Posterior vena cava (tissue), 2 donors: Measurements from ENCODE around the gene ZMYND11. TPM values are rescaled to one million over a fixed set of nuclear protein-coding genes. Genes with fewer than 3 reads are reported as not detected.

Experiments
- DNase-seq: peaks from one replicate; pipeline ENCODE4 v3.0.0-alpha.2; 2020; ENCODE audit warnings: low spot score
- intact Hi-C, 2 donors: fragments of 100-400 bp; cut with DNase I; formaldehyde crosslinking; loops; one replicate each; pipeline versions ENCODE4 v1.14.1 to v1.14.2; 2022 to 2023
- total RNA-seq, 2 donors: library from RNA; stranded (reverse); fragmentation: NEBNext Ultra II Directional; extraction: Animal tissue kit (Norgen Biotek cat#: 25700); gene quantifications; one replicate each; pipeline ENCODE4 v1.2.1, GENCODE V29; 2021
- donor health status: DM: yes; HTN: yes; CAD: no.
- donor health status: DM: yes; HTN: yes; CAD: no.

ZMYND11 gene
- total RNA-seq, 2 donors from 2014 or later, result 87.1 to 104 TPM

- DNase-seq, result no peak
- intact Hi-C loops, result no loop called here
These were observed 136.5 kb downstream of the ZMYND11 start for GRCh38 chr10:271722-272121.

- intact Hi-C loops, result no loop called here
- no peak for DNase-seq
These were observed 137.8 kb downstream of the ZMYND11 start for GRCh38 chr10:273088-273487.

DNA sequence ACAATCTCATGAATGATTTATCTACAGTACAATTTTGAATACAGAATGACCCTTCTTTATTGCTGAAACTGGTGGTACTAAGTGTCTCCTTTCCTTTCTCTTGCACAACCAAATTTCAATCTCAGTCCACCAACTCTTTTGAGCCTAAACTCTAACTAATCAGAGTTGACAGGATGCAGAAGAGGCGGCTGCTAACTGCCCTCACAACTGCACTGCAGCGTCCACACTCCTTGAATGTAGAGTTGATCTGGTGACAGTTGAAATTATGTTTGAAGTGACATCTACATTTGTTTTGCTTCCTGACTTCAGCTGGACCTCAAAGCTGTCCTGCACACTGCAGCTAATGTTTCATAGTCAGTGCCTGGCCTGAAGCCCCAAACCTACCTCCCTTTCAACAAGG is 139.6 kb downstream of the ZMYND11 start:
- intact Hi-C loops, result no loop called here
- no peak for DNase-seq

DNA sequence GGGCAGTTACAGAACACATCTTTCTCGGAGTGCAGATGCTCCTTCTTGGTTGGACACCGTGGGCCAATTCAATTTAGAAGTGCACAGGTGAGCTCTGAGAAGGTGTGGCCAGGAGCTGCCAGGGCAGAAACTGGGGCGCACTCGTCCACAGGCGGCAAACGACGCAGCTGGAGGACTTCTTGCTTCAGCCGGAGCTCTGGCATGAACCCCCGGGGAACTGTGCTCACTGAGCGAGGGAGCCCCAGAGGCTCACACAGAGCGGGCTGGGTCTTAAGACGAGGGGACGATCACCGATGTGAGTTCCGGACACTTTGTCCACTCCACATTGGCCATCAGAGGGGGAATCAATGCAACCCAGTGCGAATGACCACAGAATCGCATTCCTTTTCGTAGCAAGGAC is 140.4 kb downstream of the ZMYND11 start:
- intact Hi-C loops, result no loop called here

DNA sequence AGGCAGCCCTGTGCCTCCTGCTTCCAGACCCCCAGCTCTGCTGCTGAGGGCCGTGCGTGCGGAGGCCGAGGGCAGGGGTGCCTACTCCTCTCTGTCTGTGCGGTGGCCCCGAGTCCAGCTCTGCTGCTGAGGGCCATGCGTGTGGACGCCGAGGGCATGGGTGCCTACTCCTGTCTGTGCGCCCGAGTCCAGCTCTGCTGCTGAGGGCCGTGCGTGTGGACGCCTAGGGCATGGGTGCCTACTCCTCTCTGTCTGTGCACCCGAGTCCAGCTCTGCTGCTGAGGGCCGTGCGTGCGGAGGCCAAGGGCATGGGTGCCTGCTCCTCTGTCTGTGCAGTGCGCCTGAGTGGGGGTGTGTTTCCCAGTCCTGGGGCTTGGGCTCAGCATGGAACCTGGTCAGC is 142.7 kb downstream of the ZMYND11 start:
- intact Hi-C loops, result no loop called here
- DNase-seq, result no peak

More for the DNA sequence above, 140.4 kb downstream of the ZMYND11 start:
- DNase-seq, result no peak

DNA sequence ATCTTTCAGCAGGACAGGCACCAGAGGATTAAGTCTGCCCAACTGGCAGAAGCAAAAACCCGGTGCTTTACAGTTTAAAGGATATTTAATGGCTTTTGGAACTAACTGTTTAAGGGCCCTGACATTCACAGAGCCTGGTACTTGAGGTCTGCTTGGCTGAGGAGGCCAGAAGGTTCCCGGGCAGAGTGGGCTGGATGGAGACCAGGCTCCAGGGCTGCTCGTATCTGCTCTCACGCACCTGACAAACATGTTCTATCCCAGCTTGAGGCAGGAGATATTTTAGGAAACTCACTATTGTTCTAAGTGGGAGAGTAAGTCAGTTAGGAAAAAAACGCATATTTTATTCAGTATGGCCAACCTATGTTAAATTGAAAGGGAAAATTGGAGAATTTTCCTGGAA is 143.5 kb downstream of the ZMYND11 start:
- DNase-seq, result no peak
- intact Hi-C loops, result no loop called here

GRCh38 chr10:279232-279631 is 144.0 kb downstream of the ZMYND11 start:
- intact Hi-C loops, result no loop called here
- no peak for DNase-seq

- DNase-seq, result no peak
- intact Hi-C loops, result loop anchor here in 1 of 2 donors (5.0 kb wide), 1 partner anchor 73 kb away; no protein-coding TSS in a partner anchor
These were observed 144.4 kb downstream of the ZMYND11 start for GRCh38 chr10:279655-280054.

GRCh38 chr10:282294-283139 is 147.3 kb downstream of the ZMYND11 start:
- no peak for DNase-seq
- intact Hi-C loops, result loop anchor here in 1 of 2 donors (5.0 kb wide), 1 partner anchor 70 kb away; no protein-coding TSS in a partner anchor

- DNase-seq, result no peak
- intact Hi-C loops, result loop anchor here in 1 of 2 donors (5.0 kb wide), 1 partner anchor 69 kb away; no protein-coding TSS in a partner anchor
These were observed 147.9 kb downstream of the ZMYND11 start for GRCh38 chr10:283140-283479.

DNA sequence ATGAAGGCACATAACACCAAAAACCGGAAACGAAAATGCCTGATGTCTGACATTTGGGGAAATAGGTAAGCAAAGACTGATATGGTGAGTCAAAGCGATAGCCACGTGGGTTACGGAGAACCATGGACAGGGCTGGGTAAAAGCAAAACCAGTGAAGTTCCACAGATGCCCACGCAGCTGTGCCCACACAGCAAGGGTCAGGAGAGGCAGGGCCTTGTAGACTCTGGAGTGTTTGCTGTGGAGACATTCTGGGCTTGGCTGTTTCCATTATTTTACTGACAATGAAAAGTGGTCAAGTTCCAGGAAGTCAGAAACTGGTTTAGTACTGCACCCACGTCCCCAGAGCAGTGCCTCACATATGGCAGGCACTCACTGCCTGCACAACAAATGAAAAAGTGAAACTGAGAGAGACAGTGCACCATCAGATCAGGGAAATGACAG is 148.7 kb downstream of the ZMYND11 start:
- intact Hi-C loops, result loop anchor here in 1 of 2 donors (5.0 kb wide), 1 partner anchor 68 kb away; no protein-coding TSS in a partner anchor

GRCh38 chr10:285216-285615 is 150.0 kb downstream of the ZMYND11 start:
- intact Hi-C loops, result no loop called here
- DNase-seq, result no peak

More for the DNA sequence above, 148.7 kb downstream of the ZMYND11 start:
- no peak for DNase-seq

GRCh38 chr10:287026-287709 is 151.9 kb downstream of the ZMYND11 start:
- intact Hi-C loops, result no loop called here
- no peak for DNase-seq

DNA sequence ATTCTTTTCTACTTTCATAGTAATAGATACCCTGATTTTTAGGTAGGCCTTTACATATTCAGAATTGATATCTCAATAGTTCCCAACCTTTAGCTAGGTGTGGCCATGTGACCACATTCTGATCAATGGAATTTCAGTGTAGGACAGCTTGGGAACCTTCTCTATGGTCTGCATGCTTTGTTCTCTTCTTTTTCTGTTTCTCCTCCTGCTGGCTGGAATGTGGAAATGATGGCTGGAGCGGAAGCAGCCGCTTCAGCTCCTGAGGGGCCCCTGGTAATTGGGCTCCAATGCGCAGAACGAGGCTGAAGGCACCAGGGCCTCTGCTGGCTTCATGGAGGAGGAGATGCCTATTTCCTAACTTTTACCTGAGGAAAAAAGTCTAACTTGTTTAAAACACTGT is 152.6 kb downstream of the ZMYND11 start:
- no peak for DNase-seq
- intact Hi-C loops, result no loop called here

GRCh38 chr10:288316-289200 is 153.3 kb downstream of the ZMYND11 start:
- intact Hi-C loops, result no loop called here
- DNase-seq, result no peak

DNA sequence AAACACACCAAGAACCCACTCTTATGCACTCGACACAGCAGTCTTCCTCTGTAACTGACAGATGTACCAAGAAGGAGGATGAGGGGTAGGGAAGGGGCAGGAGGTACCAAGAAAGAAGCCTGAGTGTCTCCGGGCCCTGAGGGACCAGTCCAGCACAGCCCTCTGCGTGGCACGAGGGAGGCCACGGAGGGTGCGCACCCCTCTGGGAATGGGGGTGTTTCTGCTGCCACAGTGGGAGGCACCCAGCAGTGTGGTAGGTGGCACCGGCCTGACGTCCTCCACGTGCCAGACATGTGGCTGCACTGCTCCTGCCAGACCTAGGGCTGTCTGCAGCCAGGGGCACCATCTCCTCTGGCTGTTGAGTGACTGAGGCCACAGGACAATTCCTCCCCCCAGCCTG is 154.3 kb downstream of the ZMYND11 start:
- intact Hi-C loops, result no loop called here

GRCh38 chr10:290026-290725 is 154.9 kb downstream of the ZMYND11 start:
- DNase-seq, result no peak
- intact Hi-C loops, result no loop called here

More for the DNA sequence above, 154.3 kb downstream of the ZMYND11 start:
- no peak for DNase-seq

- intact Hi-C loops, result no loop called here
- DNase-seq, result no peak
These were observed 158.4 kb downstream of the ZMYND11 start for GRCh38 chr10:293636-294035.

DNA sequence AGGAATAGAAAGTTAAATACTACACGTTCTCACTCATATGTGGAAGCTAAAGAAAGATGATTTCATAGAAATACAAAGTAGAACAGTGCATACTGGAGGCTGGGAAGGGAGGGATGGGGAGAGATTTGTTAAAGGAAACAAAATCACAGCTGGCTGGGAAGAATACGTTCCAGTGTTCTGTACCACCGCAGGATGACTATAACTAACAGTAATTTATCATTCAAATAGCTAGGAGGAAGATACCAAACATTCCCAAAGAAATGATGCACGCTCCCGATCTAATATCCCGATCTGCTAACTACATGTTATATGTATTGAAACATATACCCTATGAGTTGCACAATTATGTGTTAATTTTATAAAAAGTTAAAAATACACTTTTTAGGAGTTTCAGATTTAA is 162.3 kb downstream of the ZMYND11 start:
- no peak for DNase-seq
- intact Hi-C loops, result no loop called here
